Measurements from ENCODE around the gene PM20D2. TPM values are rescaled to one million over a fixed set of nuclear protein-coding genes. Genes with fewer than 3 reads are reported as not detected.

PM20D2 gene
- total and polyA plus RNA-seq, 2 of the 13 experiments (the other 11 are each of a cell fraction or from before 2014, with no cell fraction given), result 13.3 to 26.3 TPM

GRCh38 chr6:89140347-89141156 lies 5.3 kb upstream of the PM20D2 start (continued):
- TF ChIP-seq NCOA1 (CRISPR knock-in tag; IDR thresholded peaks at IDR 0.05) (no peak), SAP130 (CRISPR knock-in tag; IDR thresholded peaks at IDR 0.05; ENCODE audit: low read depth) (peak; percentile 68), ZNF616 (CRISPR knock-in tag; IDR thresholded peaks at IDR 0.05; ENCODE audit: low read depth) (no peak), NCOA2 (CRISPR knock-in tag; IDR thresholded peaks at IDR 0.05) (peak; percentile 53; the same call in 1 of the 2 replicates), TCF7L2 (IDR thresholded peaks at IDR 0.05; ENCODE audit: low read depth, low read length) (no peak), ATF7-NPFF (CRISPR knock-in tag; IDR thresholded peaks at IDR 0.05; ENCODE audit: low read depth) (no peak), ZNF337 (CRISPR knock-in tag; IDR thresholded peaks at IDR 0.05; ENCODE audit: borderline replicate concordance, low read depth) (no peak), ZNF20 (CRISPR knock-in tag; IDR thresholded peaks at IDR 0.05) (no peak), ZNF83 (CRISPR knock-in tag; IDR thresholded peaks at IDR 0.05; ENCODE audit: borderline replicate concordance) (no peak), GTF3A (CRISPR knock-in tag; conservative IDR thresholded peaks at IDR 0.05) (no peak), KAT7 (CRISPR knock-in tag; IDR thresholded peaks at IDR 0.05; ENCODE audit: borderline replicate concordance) (no peak), HMGXB3 (CRISPR knock-in tag; IDR thresholded peaks at IDR 0.05; ENCODE audit: borderline replicate concordance) (0 out of 2 replicates have a peak, but pooled peaks have one; percentile 40), ZNF619 (CRISPR knock-in tag; IDR thresholded peaks at IDR 0.05) (no peak), JUN (CRISPR knock-in tag; IDR thresholded peaks at IDR 0.05) (no peak), THAP7 (CRISPR knock-in tag; IDR thresholded peaks at IDR 0.05) (no peak), SOX13 (IDR thresholded peaks at IDR 0.05) (no peak), SOX13 (CRISPR knock-in tag; conservative IDR thresholded peaks at IDR 0.05 in 1 of 2, IDR thresholded peaks at IDR 0.05 in 1 of 2) (peak in 1 of 2 experiments; percentile 70; a peak in 1 of 4 replicates), ZMYM3 (CRISPR knock-in tag; IDR thresholded peaks at IDR 0.05) (peak; percentile 41; the same call in 1 of the 2 replicates), ZNF530 (CRISPR knock-in tag; IDR thresholded peaks at IDR 0.05; ENCODE audit: low read depth) (no peak), RNF2 (conservative IDR thresholded peaks at IDR 0.05; ENCODE audit: low read depth) (no peak), TARDBP (CRISPR knock-in tag; IDR thresholded peaks at IDR 0.05) (peak; percentile 79; the same call in 1 of the 2 replicates)
- TF ChIP-seq, protein P1, sequence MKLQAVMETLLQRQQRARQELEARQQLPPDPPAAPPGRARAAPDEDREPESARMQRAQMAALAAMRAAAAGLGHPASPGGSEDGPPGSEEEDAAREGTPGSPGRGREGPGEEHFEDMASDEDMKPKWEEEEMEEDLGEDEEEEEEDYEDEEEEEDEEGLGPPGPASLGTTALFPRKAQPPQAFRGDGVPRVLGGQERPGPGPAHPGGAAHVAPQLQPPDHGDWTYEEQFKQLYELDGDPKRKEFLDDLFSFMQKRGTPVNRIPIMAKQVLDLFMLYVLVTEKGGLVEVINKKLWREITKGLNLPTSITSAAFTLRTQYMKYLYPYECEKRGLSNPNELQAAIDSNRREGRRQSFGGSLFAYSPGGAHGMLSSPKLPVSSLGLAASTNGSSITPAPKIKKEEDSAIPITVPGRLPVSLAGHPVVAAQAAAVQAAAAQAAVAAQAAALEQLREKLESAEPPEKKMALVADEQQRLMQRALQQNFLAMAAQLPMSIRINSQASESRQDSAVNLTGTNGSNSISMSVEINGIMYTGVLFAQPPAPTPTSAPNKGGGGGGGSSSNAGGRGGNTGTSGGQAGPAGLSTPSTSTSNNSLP (IDR thresholded peaks at IDR 0.05; ENCODE audit: low read depth, low read length), result no peak

All from HepG2 (cell line).